CD4-positive, alpha-beta T cell treated with Interleukin-6 at 100 ng/mL for 8 hours (primary cell): ENCODE results near the gene CLDND2.

Experiments
- DNase-seq: peaks from one replicate; pipeline ENCODE4 v3.0.0-alpha.2; 2020; ENCODE audit warnings: mixed read lengths, low spot score

Gene CLDND2

GRCh38 chr19:51354103-51354741, 14.6 kb downstream of the CLDND2 start:
- no peak for DNase-seq

- no peak for DNase-seq
Measured at GRCh38 chr19:51352783-51353360, 15.9 kb downstream of the CLDND2 start.

GRCh38 chr19:51351266-51351990, 17.4 kb downstream of the CLDND2 start:
- no peak for DNase-seq

GRCh38 chr19:51347209-51347928, 21.4 kb downstream of the CLDND2 start:
- DNase-seq = no peak

GRCh38 chr19:51346742-51347141, 22.1 kb downstream of the CLDND2 start:
- no peak for DNase-seq

GRCh38 chr19:51345076-51345620, 23.7 kb downstream of the CLDND2 start:
- DNase-seq = no peak

GRCh38 chr19:51342631-51343569, 25.9 kb downstream of the CLDND2 start:
- no peak for DNase-seq

- no peak for DNase-seq
Measured at GRCh38 chr19:51341976-51342580, 26.7 kb downstream of the CLDND2 start, which contains the start of gene VSIG10L. TSS of gene VSIG10L (minus strand) at chr19:51342139. CDS start at chr19:51342124, 15 bp downstream.

GRCh38 chr19:51341066-51341465, 27.7 kb downstream of the CLDND2 start:
- DNase-seq = no peak

- DNase-seq = peak; percentile 90
Measured at GRCh38 chr19:51339687-51340656, 28.8 kb downstream of the CLDND2 start.

GRCh38 chr19:51339313-51339686, 29.5 kb downstream of the CLDND2 start:
- no peak for DNase-seq

- DNase-seq = peak; percentile 80
Measured at GRCh38 chr19:51338563-51339312, 30.1 kb downstream of the CLDND2 start.

GRCh38 chr19:51337861-51338562, 30.8 kb downstream of the CLDND2 start:
- DNase-seq = no peak

- no peak for DNase-seq
Measured at GRCh38 chr19:51337141-51337860, 31.5 kb downstream of the CLDND2 start.

GRCh38 chr19:51333836-51334460, 34.9 kb downstream of the CLDND2 start:
- DNase-seq = no peak

- DNase-seq = no peak
Measured at GRCh38 chr19:51331716-51332115, 37.1 kb downstream of the CLDND2 start.

GRCh38 chr19:51331193-51331592, 37.6 kb downstream of the CLDND2 start:
- DNase-seq = no peak
